SJCRH30 (cell line): ENCODE data around the gene NEDD4. TPM values are rescaled to one million over a fixed set of nuclear protein-coding genes. Genes with fewer than 3 reads are reported as not detected.
"Not testable (repeated sequence)": the region's sequence is repeated elsewhere in the genome, so short reads cannot be mapped to it uniquely, and the experiment has no call there.

Source experiments
- DNase-seq, 2 experiments: peaks; one replicate each; pipeline ENCODE4 v3.0.0-alpha.2; 2015 to 2020
- H3K27ac ChIP-seq: fragments of 250-450 bp; sonication (Bioruptor Pico); 2 replicates; pipeline ENCODE4 v1.5.1; 2020; ENCODE audit warnings: mild to moderate bottlenecking, moderate library complexity
- H3K27me3 ChIP-seq: fragments of 250-450 bp; sonication (Bioruptor Pico); 2 replicates; pipeline ENCODE4 v1.5.1; 2020; ENCODE audit warnings: mild to moderate bottlenecking, moderate library complexity
- H3K36me3 ChIP-seq: fragments of 250-450 bp; sonication (Bioruptor Pico); 2 replicates; pipeline ENCODE4 v1.5.1; 2020; ENCODE audit warnings: mild to moderate bottlenecking, moderate library complexity
- H3K4me1 ChIP-seq: fragments of 250-450 bp; sonication (Bioruptor Pico); 2 replicates; pipeline ENCODE4 v1.5.1; 2020; ENCODE audit warnings: mild to moderate bottlenecking, moderate library complexity
- H3K4me3 ChIP-seq: fragments of 250-450 bp; sonication (Bioruptor Pico); 2 replicates; pipeline ENCODE4 v1.5.1; 2020; ENCODE audit warnings: mild to moderate bottlenecking, moderate library complexity
- H3K9me3 ChIP-seq: fragments of 250-450 bp; sonication (Bioruptor Pico); replicated peaks from 2 replicates; pipeline ENCODE4 v1.5.1; 2020; ENCODE audit warnings: mild to moderate bottlenecking, moderate library complexity
- total RNA-seq: library from RNA; depleted of rRNA; stranded (reverse); fragments of >200 nt; shearing (Covaris generic); gene quantifications from 2 replicates; pipeline ENCODE4 v1.2.3, GENCODE V29; 2014

Gene NEDD4
- total RNA-seq, 1 experiment from 2014 or later: 26.0 TPM

DNA sequence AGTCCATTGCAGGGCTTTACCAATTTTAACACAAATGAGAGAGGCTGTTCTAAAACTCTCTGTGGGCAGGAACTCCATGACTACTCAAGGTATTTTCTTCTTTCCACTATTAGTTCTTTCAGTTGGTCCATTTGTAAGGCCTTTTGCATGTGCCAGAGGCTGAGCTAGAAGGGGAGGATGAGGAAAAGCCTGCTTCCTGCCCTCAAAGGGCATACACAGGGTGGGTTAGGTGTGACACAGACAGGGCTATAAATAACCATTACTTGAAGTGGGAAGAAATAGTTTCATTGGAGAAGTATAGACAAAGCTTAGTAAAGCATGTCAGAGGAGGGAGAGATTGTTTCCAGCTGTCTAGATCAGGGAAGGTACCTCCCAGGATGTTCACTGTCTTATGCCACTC, 198.4 kb downstream of the NEDD4 start:
- H3K4me3 ChIP-seq: no peak overlapping the region
- no peak for DNase-seq
- peaks cover 51% of the 10 kb centered on the region for H3K4me1 ChIP-seq
- peaks cover 9% of the 10 kb centered on the region; the same call in 1 of the 2 replicates for H3K9me3 ChIP-seq
- H3K27ac ChIP-seq: no peak overlapping the region
- H3K27me3 ChIP-seq: no peaks in the 10 kb centered on the region
- H3K36me3 ChIP-seq: no peaks in the 10 kb centered on the region

DNA sequence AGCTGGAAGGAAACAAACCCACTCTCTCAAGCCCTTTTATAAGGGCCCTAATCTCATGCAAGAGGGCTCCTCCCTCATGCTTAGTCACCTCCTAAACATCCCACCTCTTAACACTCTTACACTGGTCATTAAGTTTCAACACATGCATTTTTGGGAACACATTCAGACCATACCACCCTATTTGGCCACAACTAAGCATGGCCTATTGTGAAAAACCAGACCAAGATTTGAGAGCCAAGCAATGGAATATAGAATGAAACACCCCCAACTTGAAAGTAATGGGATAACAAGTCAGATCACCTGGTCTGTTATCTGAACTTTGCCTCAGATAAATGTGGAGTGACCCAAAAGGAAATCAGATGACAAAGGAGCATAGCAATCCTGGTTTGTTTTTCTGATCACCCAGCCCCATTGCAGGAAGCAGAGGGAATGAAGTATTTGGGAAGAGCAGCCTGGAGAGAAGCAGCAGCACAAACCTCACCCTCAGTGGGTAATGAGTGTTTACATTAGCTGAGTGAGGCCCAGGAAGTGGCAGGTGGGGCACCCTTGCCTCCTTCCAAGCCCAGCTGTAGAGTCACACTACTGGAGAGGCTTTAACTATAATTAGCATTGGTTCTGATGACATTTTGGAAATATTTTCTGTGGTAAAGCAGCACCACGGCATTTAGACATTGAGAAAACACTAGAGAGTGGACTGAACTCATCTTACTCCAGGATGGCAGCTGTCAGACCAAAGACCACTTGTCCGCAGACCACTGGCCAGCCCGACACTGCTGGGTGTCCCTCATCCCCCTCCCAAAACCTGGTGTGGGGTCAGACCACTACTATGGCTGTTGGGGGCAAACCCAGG, 201.6 kb downstream of the NEDD4 start:
- DNase-seq: peak; percentile 80 to 83
- no peaks in the 10 kb centered on the region for H3K27me3 ChIP-seq
- H3K4me1 ChIP-seq: peaks cover 32% of the 10 kb centered on the region
- peaks cover 9% of the 10 kb centered on the region; the same call in 1 of the 2 replicates for H3K9me3 ChIP-seq
- no peaks in the 10 kb centered on the region for H3K36me3 ChIP-seq
- peak overlapping the region; percentile 79 for H3K27ac ChIP-seq
- H3K4me3 ChIP-seq: no peak overlapping the region

DNA sequence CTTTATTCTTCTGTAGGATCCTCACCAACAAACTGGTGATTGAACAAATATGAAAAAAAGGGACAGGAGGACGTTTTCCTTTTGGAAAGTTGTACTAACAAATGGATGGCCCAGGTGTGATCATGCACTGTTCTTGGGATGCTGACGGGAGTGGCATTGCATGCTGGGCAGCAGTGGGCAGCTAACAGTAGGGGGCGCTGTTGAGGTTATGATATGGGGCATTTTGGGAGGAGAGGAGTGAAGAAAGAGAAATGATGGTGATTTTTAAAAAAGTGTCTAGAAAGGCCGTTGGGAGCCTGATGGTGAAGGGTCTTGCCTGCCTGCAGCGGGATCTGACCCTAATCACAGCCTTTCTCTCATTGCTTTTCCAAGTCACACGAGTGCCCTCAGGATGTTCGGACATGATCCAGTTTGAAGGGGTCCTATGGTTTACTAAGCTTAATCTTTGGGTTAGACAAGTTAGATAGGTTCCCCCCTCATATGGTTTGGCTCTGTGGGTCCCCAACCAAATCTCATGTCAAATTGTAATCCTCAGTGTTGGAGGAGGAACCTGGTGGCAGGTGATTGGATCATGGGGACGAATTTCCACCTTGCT, 204.2 kb downstream of the NEDD4 start:
- Histone ChIP-seq H3K4me1 (peaks cover 23% of the 10 kb centered on the region), H3K4me3 (no peak overlapping the region), H3K9me3 (peaks cover 4% of the 10 kb centered on the region; the same call in 1 of the 2 replicates), H3K36me3 (no peaks in the 10 kb centered on the region), H3K27ac (no peak overlapping the region), H3K27me3 (no peaks in the 10 kb centered on the region)
- peak; percentile 41 to 45 for DNase-seq

DNA sequence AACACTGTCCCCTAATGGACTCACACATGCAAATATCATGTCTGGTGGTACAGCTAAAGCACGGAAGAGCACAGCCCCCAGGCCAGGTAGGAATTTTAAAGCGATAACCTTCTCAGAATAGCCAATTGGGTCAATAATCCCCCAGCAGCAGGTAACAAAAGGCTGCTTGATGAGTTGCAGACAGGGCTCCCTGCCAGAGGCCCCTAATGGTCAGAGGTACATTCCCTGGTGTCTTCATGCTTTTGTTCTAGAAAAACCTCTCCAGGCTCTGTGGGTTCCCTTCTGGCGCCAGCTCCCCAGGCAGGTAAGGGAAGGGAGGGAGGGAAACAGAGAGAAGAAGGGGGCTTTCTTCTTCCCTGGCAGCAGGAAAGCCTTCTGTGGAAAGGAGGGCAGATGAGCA, 207.1 kb downstream of the NEDD4 start:
- no peak for DNase-seq
- Histone ChIP-seq H3K9me3 (no peaks in the 10 kb centered on the region), H3K4me3 (no peak overlapping the region), H3K27ac (no peak overlapping the region), H3K27me3 (no peaks in the 10 kb centered on the region), H3K4me1 (peaks cover 7% of the 10 kb centered on the region), H3K36me3 (no peaks in the 10 kb centered on the region)

DNA sequence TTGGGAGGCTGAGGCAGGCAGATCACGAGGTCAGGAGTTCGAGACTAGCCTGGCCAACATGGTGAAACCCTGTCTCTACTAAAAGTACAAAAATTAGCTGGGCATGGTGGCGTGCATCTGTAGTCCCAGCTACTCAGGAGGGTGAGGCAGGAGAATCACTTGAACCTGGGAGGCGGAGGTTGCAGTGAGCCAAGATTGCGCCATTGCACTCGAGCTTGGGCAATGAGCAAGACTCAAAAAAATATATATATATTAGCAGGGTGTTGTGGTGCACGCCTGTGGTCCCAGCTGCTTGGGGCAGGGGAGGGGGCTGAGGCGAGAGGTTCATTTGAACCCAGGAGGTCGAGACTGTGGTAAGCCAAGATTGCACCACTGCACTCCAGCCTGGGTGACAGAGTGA, 207.8 kb downstream of the NEDD4 start:
- not testable (repeated sequence) for H3K9me3 ChIP-seq, DNase-seq, H3K4me3 ChIP-seq, H3K4me1 ChIP-seq, H3K27ac ChIP-seq, H3K27me3 ChIP-seq, H3K36me3 ChIP-seq

DNA sequence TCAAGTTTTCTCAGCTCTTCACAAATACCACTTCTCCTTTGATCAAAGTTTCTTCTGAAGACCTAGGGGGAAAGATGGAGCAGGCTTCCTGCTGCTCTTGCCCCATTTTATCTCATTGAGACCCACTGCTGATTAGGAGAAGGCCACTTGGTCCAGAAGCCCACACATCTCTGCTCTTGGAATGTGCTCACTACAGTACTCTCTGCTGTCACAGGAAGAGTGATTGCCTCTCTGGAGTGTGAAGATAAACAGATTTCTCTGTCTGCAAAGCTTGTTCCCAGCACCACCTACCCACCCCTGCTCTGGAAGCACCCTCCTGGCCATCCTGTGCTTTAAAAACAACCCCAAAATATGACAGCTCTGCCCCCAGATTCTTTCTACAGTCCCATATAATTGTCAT, 209.1 kb downstream of the NEDD4 start:
- DNase-seq: no peak
- H3K9me3 ChIP-seq: no peaks in the 10 kb centered on the region
- no peak overlapping the region for H3K4me3 ChIP-seq
- H3K36me3 ChIP-seq: no peaks in the 10 kb centered on the region
- no peak overlapping the region for H3K27ac ChIP-seq
- H3K27me3 ChIP-seq: no peaks in the 10 kb centered on the region
- H3K4me1 ChIP-seq: no peaks in the 10 kb centered on the region

DNA sequence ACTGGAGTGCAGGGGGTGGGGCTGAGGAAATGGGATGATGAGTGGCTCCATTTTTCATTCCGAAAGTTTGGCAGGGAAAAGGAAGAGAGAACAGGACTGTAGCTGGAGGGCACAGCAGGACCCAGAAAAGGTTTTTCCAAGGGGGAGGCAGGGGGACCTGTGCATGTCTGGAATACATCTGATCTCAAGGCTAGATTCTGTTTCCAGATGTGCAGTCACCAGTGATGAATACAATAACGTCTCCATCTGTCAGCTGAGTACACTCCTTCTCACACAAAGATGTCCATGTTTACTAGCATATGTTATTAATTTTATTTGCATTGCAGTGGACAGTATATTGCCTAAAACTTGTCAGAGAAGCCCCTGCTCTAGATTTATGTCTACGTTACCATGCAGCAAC, 210.5 kb downstream of the NEDD4 start:
- no peaks in the 10 kb centered on the region for H3K9me3 ChIP-seq
- H3K27ac ChIP-seq: no peak overlapping the region

DNA sequence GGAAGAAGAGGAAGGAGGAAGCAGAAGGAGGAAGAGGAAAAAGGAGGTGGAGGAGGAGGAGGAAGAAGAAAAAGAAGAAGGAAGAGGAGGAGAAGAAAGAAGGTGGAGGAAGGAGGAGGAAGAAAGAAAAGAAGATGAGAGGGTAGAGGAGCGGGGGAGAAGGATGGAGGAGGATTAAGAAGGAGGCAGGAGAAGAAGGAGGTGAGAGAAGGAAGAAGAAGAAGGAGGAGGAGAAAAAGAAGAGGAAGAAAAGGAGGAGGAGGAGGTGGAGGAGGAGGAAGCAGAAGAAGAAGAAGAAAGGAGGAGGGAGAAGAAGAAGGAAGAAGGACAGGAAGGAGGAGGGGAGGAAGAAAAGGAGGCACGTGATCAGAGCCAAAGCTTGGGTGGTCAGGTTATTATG, 213.1 kb downstream of the NEDD4 start:
- Histone ChIP-seq H3K4me3 (no peak overlapping the region), H3K27ac (no peak overlapping the region), H3K27me3 (no peaks in the 10 kb centered on the region), H3K9me3 (no peaks in the 10 kb centered on the region), H3K4me1 (no peaks in the 10 kb centered on the region), H3K36me3 (no peaks in the 10 kb centered on the region)
- DNase-seq: no peak

More for the DNA sequence above, 210.5 kb downstream of the NEDD4 start:
- no peak overlapping the region for H3K4me3 ChIP-seq
- no peaks in the 10 kb centered on the region for H3K27me3 ChIP-seq
- no peaks in the 10 kb centered on the region for H3K36me3 ChIP-seq
- no peaks in the 10 kb centered on the region for H3K4me1 ChIP-seq
- DNase-seq: no peak

DNA sequence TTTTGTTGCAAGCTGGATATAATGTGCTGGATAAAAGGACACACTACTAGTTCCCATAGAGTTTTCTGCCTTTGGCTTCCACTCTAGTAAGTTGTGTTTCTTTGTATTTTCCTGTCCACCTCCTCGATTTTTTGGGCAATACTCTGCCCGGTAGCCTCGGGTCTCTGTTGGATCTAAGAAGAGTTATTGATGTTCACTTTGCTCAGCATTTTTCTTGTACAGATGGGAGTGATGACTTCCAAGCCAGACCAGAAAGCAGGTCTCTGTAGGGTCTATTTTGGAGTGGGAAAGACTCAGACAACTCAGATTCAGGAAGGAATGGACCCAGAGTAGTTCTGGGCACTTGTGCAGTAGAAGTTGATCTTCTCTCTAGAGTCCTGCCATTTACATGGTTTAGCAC, 214.5 kb downstream of the NEDD4 start:
- Histone ChIP-seq H3K27ac (no peak overlapping the region), H3K4me3 (no peak overlapping the region), H3K36me3 (no peaks in the 10 kb centered on the region), H3K4me1 (no peaks in the 10 kb centered on the region), H3K27me3 (no peaks in the 10 kb centered on the region), H3K9me3 (no peaks in the 10 kb centered on the region)
- DNase-seq: no peak
